Adrenal gland (tissue), 12 donors: Measurements from ENCODE around the gene RUSC2. TPM values are rescaled to one million over a fixed set of nuclear protein-coding genes. Genes with fewer than 3 reads are reported as not detected.
"Not testable (repeated sequence)": the region's sequence is repeated elsewhere in the genome, so short reads cannot be mapped to it uniquely, and the experiment has no call there.

Experiments
- DNase-seq, 7 donors: peaks; one replicate each; pipeline ENCODE4 v3.0.0-alpha.2; 2019 to 2020
- H3K27ac ChIP-seq, 5 donors: fragments of 200-600 bp; sonication (generic) in 4 of 5; 1 replicate in 3 of 5; 2 replicates in 2 of 5; pipeline versions ENCODE4 v1.5.1 to v1.8.0; 2016 to 2020; ENCODE audit warnings: mild to moderate bottlenecking in 1 of 5
- H3K27me3 ChIP-seq: fragments of 200-600 bp; 2 replicates; pipeline ENCODE4 v1.8.0; 2021
- H3K36me3 ChIP-seq, 2 donors: fragments of 200-600 bp; replicated peaks in 1 of 2; 1 replicate in 1 of 2; 2 replicates in 1 of 2; pipeline versions ENCODE4 v1.5.1 to v1.8.0; 2018 to 2022
- H3K4me1 ChIP-seq, 2 donors: fragments of 200-600 bp; replicated peaks in 1 of 2; 1 replicate in 1 of 2; 2 replicates in 1 of 2; pipeline versions ENCODE4 v1.5.1 to v1.8.0; 2018 to 2021
- H3K4me3 ChIP-seq, 4 donors: fragments of 200-600 bp; sonication (generic) in 3 of 4; one replicate each; pipeline ENCODE4 v1.5.1; 2016 to 2018
- H3K9me3 ChIP-seq, 3 donors: fragments of 200-600 bp; sonication (generic) in 1 of 3; replicated peaks in 1 of 3; 1 replicate in 2 of 3; 2 replicates in 1 of 3; pipeline versions ENCODE4 v1.5.1 to v1.8.0; 2016 to 2021
- CTCF ChIP-seq, 6 experiments: fragments of 450-650 bp in 4 of 6; fragments of 200-600 bp in 2 of 6; sonication (generic) in 1 of 6; IDR thresholded peaks; 1 replicate in 5 of 6; 2 replicates in 1 of 6; pipeline versions ENCODE4 v1.5.1 to v1.8.0; 2016 to 2021; ENCODE audit warnings: antibody characterized with exemption in 6 of 6, mild to moderate bottlenecking in 2 of 6, moderate library complexity in 1 of 6
- POLR2A ChIP-seq, 2 donors: fragments of 450-650 bp; IDR thresholded peaks; one replicate each; pipeline ENCODE4 v1.6.1; 2017; ENCODE audit warnings: antibody characterized with exemption in 2 of 2, mild to moderate bottlenecking in 2 of 2, moderate library complexity in 1 of 2
- WGBS, 4 donors: extraction: QIAGEN DNeasy Blood & Tissue Kit in 2 of 4; methylation state at CpG; one replicate each; pipeline versions ENCODE4 v1.1.5 to v1.1.7; 2013 to 2017; 5-methylcytosine and 5-hydroxymethylcytosine counted together
- intact Hi-C, 2 donors: fragments of 100-400 bp; cut with DNase I; formaldehyde crosslinking; loops; one replicate each; pipeline versions ENCODE4 v1.14.1 to v1.15.0; 2022 to 2023
- polyA plus RNA-seq, 3 donors: library from polyadenylated mRNA; stranded (reverse); fragments of 200-250 nt in 2 of 3; fragments of 350-450 nt in 1 of 3; fragmentation: Illumina TruSeq in 1 of 3; extraction: RNeasy Lipid Tissue Mini Kit (QIAGEN cat#74804) in 1 of 3; gene quantifications; one replicate each; pipeline ENCODE4 v1.2.3, GENCODE V29; 2013 to 2014
- total RNA-seq, 9 donors: library from RNA; depleted of rRNA in 4 of 9; stranded (reverse); fragments of >200 nt in 4 of 9; fragments of 120-200 nt in 1 of 9; fragmentation: NEBNext Ultra II Directional in 1 of 9; extraction: Animal tissue kit (Norgen Biotek cat#: 25700) in 1 of 9; gene quantifications; one replicate each; pipeline versions ENCODE4 v1.1.0 to v1.2.4, GENCODE V29; 2013 to 2023
- donor health status: healthy with polysubstance abuse.
- donor health status: Bipolar disorder and iron deficiency.
- donor health status: DM: yes; HTN: yes; CAD: no.
- donor health status: DM: no; HTN: no; CAD: no.
- donor health status: DM: no; HTN: no; CAD: no.
- donor health status: DM: yes; HTN: yes; CAD: no.

Gene RUSC2
- total and polyA plus RNA-seq, 12 donors, result 5.9 to 66.8 (median 31.2) TPM

- WGBS, 4 donors, result 51 to 61% (median 53%) methylated on average over 3 of the region's 3 CpGs
- H3K36me3 ChIP-seq, result no peaks in the 10 kb centered on the region
- no peaks in the 10 kb centered on the region for H3K9me3 ChIP-seq
- peaks cover 22 to 28% of the 10 kb centered on the region in 2 donors for H3K4me1 ChIP-seq
- no peak overlapping the region for H3K4me3 ChIP-seq
- intact Hi-C loops, result no loop called here
- no peaks in the 10 kb centered on the region for H3K27me3 ChIP-seq
- no peak overlapping the region for H3K27ac ChIP-seq
- DNase-seq, result no peak
- TF ChIP-seq POLR2A (IDR thresholded peaks at IDR 0.05), result no peak
- no peak for TF ChIP-seq CTCF (IDR thresholded peaks at IDR 0.05)
Observed at GRCh38 chr9:35529161-35529823, 39.4 kb downstream of the RUSC2 start.

GRCh38 chr9:35533398-35533797 lies 43.5 kb downstream of the RUSC2 start:
- intact Hi-C loops, result no loop called here
- no peak for DNase-seq
- H3K9me3 ChIP-seq, result no peaks in the 10 kb centered on the region
- no peak for TF ChIP-seq CTCF (IDR thresholded peaks at IDR 0.05)
- no peak for TF ChIP-seq POLR2A (IDR thresholded peaks at IDR 0.05)
- no peaks in the 10 kb centered on the region for H3K27me3 ChIP-seq
- H3K4me1 ChIP-seq, result peaks cover 8 to 22% of the 10 kb centered on the region in 2 donors
- no peaks in the 10 kb centered on the region for H3K36me3 ChIP-seq
- no peak overlapping the region for H3K4me3 ChIP-seq
- H3K27ac ChIP-seq, result no peak overlapping the region

GRCh38 chr9:35534921-35535320 lies 45.0 kb downstream of the RUSC2 start:
- H3K27ac ChIP-seq, H3K36me3 ChIP-seq, H3K9me3 ChIP-seq, H3K27me3 ChIP-seq, intact Hi-C loops, DNase-seq, H3K4me3 ChIP-seq: not testable (repeated sequence)
- 83 to 100% (median 90%) methylated on average over 3 of the region's 3 CpGs for WGBS, 4 donors
- H3K4me1 ChIP-seq, result peaks cover 12 to 26% of the 10 kb centered on the region in 2 donors

- H3K4me1 ChIP-seq, result peaks cover 13 to 37% of the 10 kb centered on the region in 2 donors
- no peak overlapping the region for H3K4me3 ChIP-seq
- 51 to 73% (median 66%) methylated on average over 2 to 3 of the region's 3 CpGs for WGBS, 4 donors
- intact Hi-C loops, result no loop called here
- peak overlapping the region in 4 of 5 donors; percentile 41 to 84 (median 66) for H3K27ac ChIP-seq
- no peaks in the 10 kb centered on the region for H3K36me3 ChIP-seq
- no peak for DNase-seq
- TF ChIP-seq POLR2A (IDR thresholded peaks at IDR 0.05) (no peak), CTCF (IDR thresholded peaks at IDR 0.05) (no peak)
- no peaks in the 10 kb centered on the region for H3K27me3 ChIP-seq
- H3K9me3 ChIP-seq, result no peaks in the 10 kb centered on the region
Observed at GRCh38 chr9:35537913-35538312, 48.0 kb downstream of the RUSC2 start.
